K562 (cell line): Measurements from ENCODE around the gene TNFRSF18. TPM values are rescaled to one million over a fixed set of nuclear protein-coding genes. Genes with fewer than 3 reads are reported as not detected.
"Not testable (repeated sequence)": the region's sequence is repeated elsewhere in the genome, so short reads cannot be mapped to it uniquely, and the experiment has no call there.

Experiments used
- ATAC-seq: fragments of 200-7000 bp; cut with Tn5 transposase; 3 replicates; pipeline ENCODE4 v1.9.1; 2020; ENCODE audit warnings: moderate library complexity
- BruUV-seq: library from RNA; stranded (reverse); fragments of 400-500 nt; replicated peaks from 2 replicates; lab custom pipeline; 2021; lab: Mats Ljungman, UMichigan
- CTCF ChIA-PET: fragments of 300-600 bp; formaldehyde crosslinking; extraction: SDS; loops from one replicate; lab custom pipeline; 2021; ENCODE audit warnings: low intra/inter-chr PET ratio; lab: Yijun Ruan, JAX
- POLR2A ChIA-PET: fragments of 300-600, 350-650 bp; sonication (Branson Sonifier 250); formaldehyde crosslinking; extraction: SDS; loops from one replicate; lab custom pipeline; 2021; ENCODE audit warnings: antibody characterized with exemption, inconsistent platforms; lab: Yijun Ruan, JAX
- DNase-seq, 4 experiments: peaks; one replicate each; pipeline versions ENCODE4 v3.0.0 to v3.0.0-alpha.2; 2011 to 2018; ENCODE audit warnings: low spot score in 3 of 4, mixed read lengths in 3 of 4; ENCODE audit errors: extremely low read depth in 1 of 4
- FAIRE-seq: peaks from 2 replicates; lab custom pipeline; 2011; peaks lifted over from hg19 to GRCh38; lab: Jason Lieb, UNC
- H2AFZ ChIP-seq: 2 replicates; pipeline ENCODE4 v1.6.0; 2011; ENCODE audit warnings: low read depth, low read length, control low read depth, inconsistent platforms
- H3K27ac ChIP-seq: fragments of 200-600 bp; 3 replicates; pipeline ENCODE4 v1.8.0; 2011; ENCODE audit warnings: low read depth, mild to moderate bottlenecking, control low read depth, inconsistent platforms, low read length, moderate library complexity, mixed read lengths; ENCODE audit errors: extremely low read depth
- H3K27me3 ChIP-seq, 2 experiments: fragments of 300-600 bp in 1 of 2; 2 replicates in 1 of 2; 3 replicates in 1 of 2; pipeline versions ENCODE4 v1.6.0 to v1.8.0; 2011; ENCODE audit warnings: inconsistent platforms in 2 of 2, low read length in 2 of 2, mild to moderate bottlenecking in 1 of 2, mixed read lengths in 1 of 2, moderate library complexity in 1 of 2; ENCODE audit not compliant: control insufficient read depth in 2 of 2, insufficient read depth in 2 of 2
- H3K36me3 ChIP-seq: fragments of 300-600 bp; 3 replicates; pipeline ENCODE4 v1.8.0; 2011; ENCODE audit warnings: mild to moderate bottlenecking, low read length, inconsistent platforms; ENCODE audit not compliant: control insufficient read depth, insufficient read depth
- H3K4me1 ChIP-seq, 2 experiments: fragments of 200-600 bp in 1 of 2; replicated peaks in 1 of 2; 2 replicates in 1 of 2; 3 replicates in 1 of 2; pipeline versions ENCODE4 v1.5.1 to v1.8.0; 2011; ENCODE audit warnings: inconsistent platforms in 2 of 2, low read length in 2 of 2, mild to moderate bottlenecking in 1 of 2, mixed read lengths in 1 of 2, moderate library complexity in 1 of 2; ENCODE audit not compliant: control insufficient read depth in 2 of 2, insufficient read depth in 2 of 2
- H3K4me2 ChIP-seq: 2 replicates; pipeline ENCODE4 v1.6.1; 2011; ENCODE audit warnings: low read length, control low read depth, inconsistent platforms, mixed read lengths; ENCODE audit not compliant: insufficient read depth
- H3K4me3 ChIP-seq: fragments of 200-600 bp; sonication (generic), shearing (Covaris generic); 2 replicates; pipeline ENCODE4 v1.5.1; 2016; ENCODE audit warnings: control low read depth, inconsistent platforms
- H3K79me2 ChIP-seq: fragments of 200-600 bp; 3 replicates; pipeline ENCODE4 v1.8.0; 2011; ENCODE audit warnings: low read length, inconsistent platforms; ENCODE audit not compliant: control insufficient read depth, insufficient read depth
- H3K9ac ChIP-seq, 2 experiments: 2 replicates each; pipeline versions ENCODE4 v1.6.0 to v1.6.1; 2011; ENCODE audit warnings: low read depth in 2 of 2, low read length in 2 of 2, control low read depth in 1 of 2, inconsistent platforms in 1 of 2, mild to moderate bottlenecking in 1 of 2, mixed read lengths in 1 of 2; ENCODE audit not compliant: insufficient read depth in 1 of 2
- H3K9me1 ChIP-seq: one replicate; pipeline ENCODE4 v1.6.0; 2011; ENCODE audit warnings: inconsistent platforms, mild to moderate bottlenecking, low read length, moderate library complexity; ENCODE audit not compliant: control insufficient read depth, insufficient read depth
- H3K9me3 ChIP-seq: replicated peaks from 2 replicates; pipeline ENCODE4 v1.5.1; 2011; ENCODE audit warnings: low read depth, low read length, inconsistent platforms; ENCODE audit not compliant: control insufficient read depth, insufficient read depth
- H4K20me1 ChIP-seq: replicated peaks from 2 replicates; pipeline ENCODE4 v1.6.1; 2011; ENCODE audit warnings: low read length, inconsistent platforms, mixed read lengths; ENCODE audit not compliant: control insufficient read depth, insufficient read depth
- CBX3 ChIP-seq, 2 experiments: IDR thresholded peaks; 1 replicate in 1 of 2; 2 replicates in 1 of 2; pipeline ENCODE4 v1.6.1; 2012; ENCODE audit warnings: inconsistent platforms in 2 of 2, low read length in 2 of 2, borderline replicate concordance in 1 of 2, control low read depth in 1 of 2
- SMARCE1 ChIP-seq: fragments of 450-650 bp; IDR thresholded peaks from 2 replicates; pipeline ENCODE4 v1.7.1; 2016; ENCODE audit warnings: mild to moderate bottlenecking
- TRIM24 ChIP-seq, 2 experiments: fragments of 450-650 bp; IDR thresholded peaks; 2 replicates each; pipeline ENCODE4 v1.6.1; 2016
- TRIM28 ChIP-seq: fragments of 450-650 bp; IDR thresholded peaks from 2 replicates; pipeline ENCODE4 v1.6.1; 2017
- WGBS: fragments of 100-300 bp; shearing (Covaris generic); methylation state at CpG from one replicate; pipeline ENCODE4 v1.1.6; 2016; ENCODE audit warnings: low coverage, mixed read lengths; ENCODE audit not compliant: insufficient coverage; ENCODE audit errors: missing lambda C conversion rate; 5-methylcytosine and 5-hydroxymethylcytosine counted together
- in situ Hi-C: fragments of 300-500 bp; cut with MboI; formaldehyde crosslinking; loops from 4 replicates; pipeline ENCODE4 v1.15.0; 2018; ENCODE audit warnings: inconsistent platforms, mixed read lengths
- intact Hi-C: fragments of 100-400 bp; cut with micrococcal nuclease; formaldehyde crosslinking; loops from 2 replicates; pipeline ENCODE4 v1.14.2; 2022
- polyA plus RNA-seq, 8 experiments: library from polyadenylated mRNA; depleted of rRNA in 4 of 8; stranded (reverse) in 5 of 8; unstranded in 3 of 8; fragments of >200 nt; fragmentation: Nextera tagmentation in 2 of 8; fragmentation: Illumina TruSeq in 1 of 8; extraction: Ambion mirVana in 2 of 8; extraction: Trizol in 1 of 8; gene quantifications; 2 replicates each; pipeline versions ENCODE4 v1.2.1 to v1.2.3, GENCODE V29; 2011 to 2014; ENCODE audit warnings: inconsistent platforms in 1 of 8, missing spikeins in 1 of 8
- total RNA-seq, 7 experiments: library from RNA; depleted of rRNA in 6 of 7; stranded (reverse); fragments of >200 nt in 6 of 7; fragmentation: Illumina TruSeq in 2 of 7; extraction: Trizol in 2 of 7; gene quantifications; 2 replicates each; pipeline versions ENCODE4 v1.2.1 to v1.2.3, GENCODE V29; 2011 to 2021; ENCODE audit warnings: low replicate concordance in 1 of 7
- TF ChIP-seq, protein P1 (sequence below): fragments of 450-650 bp; IDR thresholded peaks from 2 replicates; pipeline ENCODE4 v1.6.1; 2018; ENCODE audit warnings: mild to moderate bottlenecking, low read depth; ENCODE audit not compliant: partially characterized antibody
- TF ChIP-seq, protein P2 (sequence below): sonication (generic); formaldehyde crosslinking; IDR thresholded peaks from 2 replicates; pipeline ENCODE4 v1.8.1; 2022; ENCODE audit warnings: missing genetic modification reagents

TNFRSF18 gene
- total and polyA plus RNA-seq, 9 of the 15 experiments (the other 6 are each of a cell fraction or from before 2014, with no cell fraction given): 0.24 to 0.27 TPM; not detected in 7

DNA sequence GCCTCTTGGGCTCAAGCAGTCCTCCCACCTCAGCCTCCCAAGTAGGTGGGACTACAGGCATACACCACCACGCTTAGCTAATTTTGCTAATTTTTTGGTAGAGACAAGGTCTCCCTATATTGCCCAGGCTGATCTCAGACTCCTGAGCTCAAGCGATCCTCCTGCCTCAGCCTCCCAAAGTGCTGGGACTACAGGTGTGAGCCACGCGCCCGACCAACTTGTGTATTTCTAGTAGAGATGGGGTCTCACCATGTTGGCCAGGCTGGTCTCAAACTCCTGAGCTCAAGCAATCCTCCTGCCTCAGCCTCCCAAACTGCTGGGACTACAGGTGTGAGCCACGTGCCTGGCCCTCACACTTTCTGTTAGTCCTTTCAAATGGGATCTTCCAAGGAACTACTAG is 10.7 kb downstream of the TNFRSF18 start:
- not testable (repeated sequence) for FAIRE-seq

DNA sequence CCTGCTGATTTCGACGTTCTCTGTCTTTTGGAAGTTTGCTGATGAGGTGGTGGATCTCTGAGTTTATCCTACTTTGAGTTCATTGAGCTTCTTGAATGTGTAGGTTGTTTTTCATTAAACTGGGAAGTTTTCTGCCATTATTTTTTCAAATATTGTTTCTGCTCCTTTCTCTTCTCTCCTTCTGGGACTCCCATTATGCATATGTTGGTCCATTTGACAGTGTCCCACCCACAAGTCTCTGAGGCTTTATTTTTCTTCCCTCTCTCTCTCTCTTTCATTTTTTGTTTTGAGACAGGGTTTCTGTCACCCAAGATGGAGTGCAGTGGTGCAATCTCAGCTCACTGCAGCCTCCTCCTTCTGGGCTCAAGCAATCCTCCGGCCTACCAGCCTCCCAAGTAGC is 11.7 kb downstream of the TNFRSF18 start:
- in situ Hi-C loops: no loop called here
- Histone ChIP-seq H2AFZ (no peak overlapping the region), H3K4me1 (peaks cover 0 to 29% of the 10 kb centered on the region in 2 experiments; a peak in 2 of 5 replicates), H3K79me2 (no peaks in the 10 kb centered on the region), H3K9me1 (no peaks in the 10 kb centered on the region), H3K9ac (no peak overlapping the region), H3K27me3 (no peaks in the 10 kb centered on the region; a peak in 2 of 5 replicates), H4K20me1 (no peaks in the 10 kb centered on the region), H3K9me3 (peaks cover 6% of the 10 kb centered on the region; the same call in 1 of the 2 replicates), H3K4me2 (no peak overlapping the region), H3K27ac (no peak overlapping the region), H3K4me3 (no peak overlapping the region), H3K36me3 (no peaks in the 10 kb centered on the region)
- ChIA-PET POLR2A (no interaction called here), CTCF (no interaction called here)
- WGBS: 25% methylated on average over 3 of the region's 3 CpGs
- ATAC-seq (no peak), FAIRE-seq (no peak), DNase-seq (no peak)
- TF ChIP-seq, protein P1, sequence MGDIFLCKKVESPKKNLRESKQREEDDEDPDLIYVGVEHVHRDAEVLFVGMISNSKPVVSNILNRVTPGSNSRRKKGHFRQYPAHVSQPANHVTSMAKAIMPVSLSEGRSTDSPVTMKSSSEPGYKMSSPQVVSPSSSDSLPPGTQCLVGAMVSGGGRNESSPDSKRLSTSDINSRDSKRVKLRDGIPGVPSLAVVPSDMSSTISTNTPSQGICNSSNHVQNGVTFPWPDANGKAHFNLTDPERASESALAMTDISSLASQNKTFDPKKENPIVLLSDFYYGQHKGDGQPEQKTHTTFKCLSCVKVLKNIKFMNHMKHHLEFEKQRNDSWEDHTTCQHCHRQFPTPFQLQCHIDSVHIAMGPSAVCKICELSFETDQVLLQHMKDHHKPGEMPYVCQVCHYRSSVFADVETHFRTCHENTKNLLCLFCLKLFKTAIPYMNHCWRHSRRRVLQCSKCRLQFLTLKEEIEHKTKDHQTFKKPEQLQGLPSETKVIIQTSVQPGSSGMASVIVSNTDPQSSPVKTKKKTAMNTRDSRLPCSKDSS: peak; percentile 22
- TF ChIP-seq, protein P2, sequence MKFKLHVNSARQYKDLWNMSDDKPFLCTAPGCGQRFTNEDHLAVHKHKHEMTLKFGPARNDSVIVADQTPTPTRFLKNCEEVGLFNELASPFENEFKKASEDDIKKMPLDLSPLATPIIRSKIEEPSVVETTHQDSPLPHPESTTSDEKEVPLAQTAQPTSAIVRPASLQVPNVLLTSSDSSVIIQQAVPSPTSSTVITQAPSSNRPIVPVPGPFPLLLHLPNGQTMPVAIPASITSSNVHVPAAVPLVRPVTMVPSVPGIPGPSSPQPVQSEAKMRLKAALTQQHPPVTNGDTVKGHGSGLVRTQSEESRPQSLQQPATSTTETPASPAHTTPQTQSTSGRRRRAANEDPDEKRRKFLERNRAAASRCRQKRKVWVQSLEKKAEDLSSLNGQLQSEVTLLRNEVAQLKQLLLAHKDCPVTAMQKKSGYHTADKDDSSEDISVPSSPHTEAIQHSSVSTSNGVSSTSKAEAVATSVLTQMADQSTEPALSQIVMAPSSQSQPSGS: no peak
- peak; percentile 92 for TF ChIP-seq TRIM28
- TF ChIP-seq SMARCE1: no peak
- TF ChIP-seq CBX3 (IDR thresholded peaks at IDR 0.05; ENCODE audit: borderline replicate concordance in 1 of 2, low read length in 2 of 2): peak in 1 of 2 experiments; percentile 87; a peak in 2 of 3 replicates
- TF ChIP-seq TRIM24 (IDR thresholded peaks at IDR 0.05): peak in 1 of 2 experiments; percentile 39; a peak in 1 of 4 replicates
- no TSS peak for BruUV-seq
- intact Hi-C loops: no loop called here

More for the DNA sequence above, 10.7 kb downstream of the TNFRSF18 start:
- H3K36me3 ChIP-seq, ATAC-seq, H3K9ac ChIP-seq, intact Hi-C loops, H4K20me1 ChIP-seq, H3K27me3 ChIP-seq, CTCF ChIA-PET, in situ Hi-C loops, DNase-seq, H3K27ac ChIP-seq, H3K9me3 ChIP-seq, BruUV-seq, H3K4me2 ChIP-seq, H3K79me2 ChIP-seq, H2AFZ ChIP-seq, H3K4me3 ChIP-seq, H3K9me1 ChIP-seq: not testable (repeated sequence)
- 66% methylated on average over 6 of the region's 6 CpGs for WGBS
- POLR2A ChIA-PET: interaction anchor here (1.2 kb wide), 1 partner anchor 9 kb away, joined by 4 read pairs; no protein-coding TSS in a partner anchor
- peaks cover 0 to 39% of the 10 kb centered on the region in 2 experiments; a peak in 3 of 5 replicates for H3K4me1 ChIP-seq
